IMR-90 (cell line): ENCODE measurements around the gene DYNLT3. TPM values are rescaled to one million over a fixed set of nuclear protein-coding genes. Genes with fewer than 3 reads are reported as not detected.

Experiments used
- ATAC-seq: fragments of 200-7000 bp; cut with Tn5 transposase; 2 replicates; pipeline ENCODE4 v1.9.1; 2020; ENCODE audit warnings: low read depth, mild to moderate bottlenecking, moderate library complexity
- BruUV-seq: library from RNA; stranded (reverse); fragments of 400-500 nt; replicated peaks from 2 replicates; lab custom pipeline; 2021; lab: Mats Ljungman, UMichigan
- CTCF ChIA-PET: fragments of 300-600 bp; formaldehyde crosslinking; extraction: SDS; loops from one replicate; lab custom pipeline; 2021; ENCODE audit warnings: antibody characterized with exemption; lab: Yijun Ruan, JAX
- POLR2A ChIA-PET: fragments of 300-600 bp; sonication (Branson Sonifier 250); formaldehyde crosslinking; loops from one replicate; lab custom pipeline; 2022; ENCODE audit warnings: antibody characterized with exemption; ENCODE audit not compliant: unreplicated experiment; lab: Charles Lee
- DNase-seq: peaks from one replicate; pipeline ENCODE4 v3.0.0; 2013
- H2AFZ ChIP-seq: replicated peaks from 2 replicates; pipeline ENCODE3; 2013; ENCODE audit warnings: low read length, mild to moderate bottlenecking; ENCODE audit not compliant: poor library complexity
- H2AK5ac ChIP-seq: 2 replicates; pipeline ENCODE4 v1.6.1; 2013; ENCODE audit warnings: low read depth, low read length, inconsistent platforms
- H2AK9ac ChIP-seq: replicated peaks from 2 replicates; pipeline ENCODE3; 2013; ENCODE audit warnings: mild to moderate bottlenecking, low read depth, low read length, moderate library complexity; ENCODE audit not compliant: poor library complexity
- H2BK120ac ChIP-seq: 2 replicates; pipeline ENCODE4 v1.6.1; 2013; ENCODE audit warnings: low read depth, low read length, inconsistent platforms
- H2BK15ac ChIP-seq: 3 replicates; pipeline ENCODE4 v1.6.1; 2013; ENCODE audit warnings: low read depth, low read length, inconsistent platforms
- H2BK20ac ChIP-seq: 2 replicates; pipeline ENCODE4 v1.6.1; 2013; ENCODE audit warnings: low read depth, mild to moderate bottlenecking, inconsistent platforms, low read length, moderate library complexity
- H2BK5ac ChIP-seq: 2 replicates; pipeline ENCODE4 v1.6.1; 2013; ENCODE audit warnings: mild to moderate bottlenecking, low read depth, low read length, inconsistent platforms; ENCODE audit not compliant: poor library complexity, severe bottlenecking
- H3K14ac ChIP-seq: replicated peaks from 2 replicates; pipeline ENCODE4 v1.6.1; 2013; ENCODE audit warnings: low read depth, low read length, inconsistent platforms
- H3K18ac ChIP-seq: 2 replicates; pipeline ENCODE4 v1.6.1; 2013; ENCODE audit warnings: low read depth, low read length, control low read depth
- H3K23ac ChIP-seq: 2 replicates; pipeline ENCODE4 v1.6.1; 2013; ENCODE audit warnings: low read depth, low read length, inconsistent platforms
- H3K27ac ChIP-seq: 2 replicates; pipeline ENCODE4 v1.5.1; 2013; ENCODE audit warnings: mild to moderate bottlenecking, control low read depth, low read length; ENCODE audit not compliant: insufficient read depth
- H3K27me3 ChIP-seq: 2 replicates; pipeline ENCODE4 v1.6.1; 2013; ENCODE audit warnings: low read length; ENCODE audit not compliant: control insufficient read depth, insufficient read depth
- H3K36me3 ChIP-seq: 2 replicates; pipeline ENCODE4 v1.6.1; 2013; ENCODE audit warnings: low read length, mixed read lengths; ENCODE audit not compliant: control insufficient read depth, insufficient read depth
- H3K4ac ChIP-seq: 2 replicates; pipeline ENCODE4 v1.6.1; 2013; ENCODE audit warnings: low read depth, low read length, inconsistent platforms
- H3K4me1 ChIP-seq: 2 replicates; pipeline ENCODE4 v1.6.1; 2013; ENCODE audit warnings: low read length, mixed read lengths; ENCODE audit not compliant: control insufficient read depth, insufficient read depth
- H3K4me2 ChIP-seq: 2 replicates; pipeline ENCODE4 v1.6.1; 2013; ENCODE audit warnings: low read depth, mild to moderate bottlenecking, control low read depth, low read length, moderate library complexity
- H3K4me3 ChIP-seq: 2 replicates; pipeline ENCODE4 v1.5.1; 2013; ENCODE audit warnings: low read depth, mild to moderate bottlenecking, control low read depth, low read length, moderate library complexity; ENCODE audit not compliant: insufficient read depth
- H3K56ac ChIP-seq: 2 replicates; pipeline ENCODE4 v1.6.1; 2013; ENCODE audit warnings: low read length, inconsistent platforms; ENCODE audit not compliant: insufficient read depth; ENCODE audit errors: extremely low read depth
- H3K79me1 ChIP-seq, 2 experiments: 2 replicates each; pipeline ENCODE4 v1.6.1; 2013; ENCODE audit warnings: low read length in 2 of 2, inconsistent platforms in 1 of 2, low read depth in 1 of 2
- H3K9ac ChIP-seq: 2 replicates; pipeline ENCODE4 v1.6.1; 2013; ENCODE audit warnings: low read depth, low read length, control low read depth
- H3K9me1 ChIP-seq: 2 replicates; pipeline ENCODE4 v1.6.1; 2013; ENCODE audit warnings: low read length, inconsistent platforms; ENCODE audit not compliant: insufficient read depth
- H3K9me3 ChIP-seq: 2 replicates; pipeline ENCODE4 v1.6.1; 2013; ENCODE audit warnings: low read length; ENCODE audit not compliant: control insufficient read depth, insufficient read depth
- H4K20me1 ChIP-seq: 2 replicates; pipeline ENCODE4 v1.6.1; 2013; ENCODE audit warnings: low read length, inconsistent platforms; ENCODE audit not compliant: insufficient read depth
- H4K5ac ChIP-seq: 2 replicates; pipeline ENCODE4 v1.6.1; 2013; ENCODE audit warnings: mild to moderate bottlenecking, low read depth, low read length, control low read depth
- H4K8ac ChIP-seq, 2 experiments: 2 replicates each; pipeline ENCODE4 v1.6.1; 2013; ENCODE audit warnings: low read depth in 2 of 2, low read length in 2 of 2, control low read depth in 1 of 2, inconsistent platforms in 1 of 2
- H4K91ac ChIP-seq: 2 replicates; pipeline ENCODE4 v1.6.1; 2013; ENCODE audit warnings: low read depth, low read length, inconsistent platforms; ENCODE audit not compliant: insufficient read depth
- BHLHE40 ChIP-seq: fragments of 150-350 bp; IDR thresholded peaks from 2 replicates; pipeline ENCODE4 v1.6.1; 2016; ENCODE audit warnings: mild to moderate bottlenecking, low read depth, low read length
- CEBPB ChIP-seq: IDR thresholded peaks from 2 replicates; pipeline ENCODE4 v1.6.1; 2012; ENCODE audit warnings: low read depth, low read length, improper control_type of control experiment
- CHD1 ChIP-seq: IDR thresholded peaks from 2 replicates; pipeline ENCODE4 v1.6.1; 2012; ENCODE audit warnings: low read depth, low read length, improper control_type of control experiment
- CTCF ChIP-seq: conservative IDR thresholded peaks from 2 replicates; pipeline ENCODE4 v1.5.1; 2012; ENCODE audit warnings: mild to moderate bottlenecking, low read depth, low read length, improper control_type of control experiment
- ELK1 ChIP-seq: fragments of 150-350 bp; IDR thresholded peaks from 2 replicates; pipeline ENCODE4 v1.6.1; 2016; ENCODE audit warnings: low read depth, mild to moderate bottlenecking, low read length, moderate library complexity, borderline replicate concordance
- FOS ChIP-seq: fragments of 150-350 bp; IDR thresholded peaks from 2 replicates; pipeline ENCODE4 v1.6.1; 2016; ENCODE audit warnings: low read depth, low read length
- MAFK ChIP-seq: IDR thresholded peaks from 2 replicates; pipeline ENCODE4 v1.6.1; 2012; ENCODE audit warnings: low read depth, low read length, improper control_type of control experiment
- MAZ ChIP-seq: IDR thresholded peaks from 2 replicates; pipeline ENCODE4 v1.6.1; 2012; ENCODE audit warnings: low read depth, mild to moderate bottlenecking, low read length, improper control_type of control experiment, moderate library complexity, borderline replicate concordance
- MXI1 ChIP-seq: IDR thresholded peaks from 2 replicates; pipeline ENCODE4 v1.6.1; 2012; ENCODE audit warnings: low read depth, mild to moderate bottlenecking, low read length, moderate library complexity, borderline replicate concordance
- NFE2L2 ChIP-seq: fragments of 150-350 bp; IDR thresholded peaks from 2 replicates; pipeline ENCODE4 v1.6.1; 2016; ENCODE audit warnings: low read depth, mild to moderate bottlenecking, low read length
- POLR2A ChIP-seq: IDR thresholded peaks from 2 replicates; pipeline ENCODE4 v1.6.1; 2012; ENCODE audit warnings: mild to moderate bottlenecking, low read depth, low read length
- RAD21 ChIP-seq: IDR thresholded peaks from 2 replicates; pipeline ENCODE4 v1.6.1; 2012; ENCODE audit warnings: low read length, improper control_type of control experiment
- RCOR1 ChIP-seq: IDR thresholded peaks from 2 replicates; pipeline ENCODE4 v1.6.1; 2012; ENCODE audit warnings: mild to moderate bottlenecking, low read length, improper control_type of control experiment; ENCODE audit not compliant: insufficient replicate concordance
- RFX5 ChIP-seq: IDR thresholded peaks from 2 replicates; pipeline ENCODE4 v1.8.0; 2012; ENCODE audit warnings: low read depth, mild to moderate bottlenecking, low read length, moderate library complexity
- SMC3 ChIP-seq: fragments of 150-350 bp; IDR thresholded peaks from 2 replicates; pipeline ENCODE4 v1.6.1; 2016; ENCODE audit warnings: low read depth, mild to moderate bottlenecking, antibody characterized with exemption, low read length, moderate library complexity
- USF2 ChIP-seq: fragments of 150-350 bp; IDR thresholded peaks from 2 replicates; pipeline ENCODE4 v1.6.1; 2017; ENCODE audit warnings: mild to moderate bottlenecking, antibody characterized with exemption, low read length, low read depth
- WGBS, 2 experiments: methylation state at CpG; one replicate each; pipeline versions ENCODE4 v1.1.5 to v1.1.7; 2013; ENCODE audit warnings: missing lambda C conversion rate in 2 of 2; ENCODE audit not compliant: insufficient read length in 1 of 2; ENCODE audit errors: extremely low coverage in 2 of 2; 5-methylcytosine and 5-hydroxymethylcytosine counted together
- dilution Hi-C: fragments of 300-500 bp; cut with HindIII; formaldehyde crosslinking; loops from one replicate; pipeline ENCODE4 v1.14.3; 2018; ENCODE audit warnings: low sequenced_read_pairs; ENCODE audit not compliant: unreplicated experiment
- in situ Hi-C: fragments of 300-500 bp; cut with MboI; formaldehyde crosslinking; loops from 3 replicates; pipeline ENCODE4 v1.14.3; 2019; ENCODE audit warnings: low sequenced_read_pairs, inconsistent platforms, mixed read lengths
- intact Hi-C: fragments of 100-400 bp; cut with micrococcal nuclease; formaldehyde crosslinking; loops from 2 replicates; pipeline ENCODE4 v1.10.0; 2022
- polyA plus RNA-seq, 3 experiments: library from polyadenylated mRNA; depleted of rRNA; stranded (reverse); fragments of >200 nt; gene quantifications; 2 replicates each; pipeline ENCODE4 v1.2.3, GENCODE V29; 2012; ENCODE audit warnings: low replicate concordance in 1 of 3
- total RNA-seq: library from RNA; depleted of rRNA; stranded (reverse); fragments of >200 nt; gene quantifications from 2 replicates; pipeline ENCODE4 v1.2.3, GENCODE V29; 2012

Gene DYNLT3
- total and polyA plus RNA-seq, 2 of the 4 experiments (the other 2 are of a cell fraction): 15.7 to 18.8 TPM

GRCh38 chrX:37887347-37887746, 40.0 kb upstream of the DYNLT3 start:
- Histone ChIP-seq H4K91ac (no peak overlapping the region), H3K79me1 (no peaks in the 10 kb centered on the region), H3K23ac (no peak overlapping the region), H2AK9ac (no peak overlapping the region), H3K4me2 (no peak overlapping the region), H2BK15ac (no peak overlapping the region), H3K18ac (no peak overlapping the region), H3K9ac (no peak overlapping the region), H3K27ac (no peak overlapping the region), H2AFZ (no peak overlapping the region), H4K8ac (no peak overlapping the region), H2BK120ac (no peak overlapping the region), H3K4me3 (no peak overlapping the region), H3K56ac (no peak overlapping the region), H3K14ac (no peak overlapping the region), H2AK5ac (no peak overlapping the region), H4K5ac (no peak overlapping the region), H3K9me3 (no peaks in the 10 kb centered on the region), H3K36me3 (no peaks in the 10 kb centered on the region), H4K20me1 (no peaks in the 10 kb centered on the region), H3K9me1 (no peaks in the 10 kb centered on the region), H3K27me3 (no peaks in the 10 kb centered on the region), H3K4ac (no peak overlapping the region), H2BK5ac (no peak overlapping the region), H2BK20ac (no peak overlapping the region), H3K4me1 (no peaks in the 10 kb centered on the region)
- DNase-seq (no peak), ATAC-seq (no peak)
- 43% methylated on average over 1 of the region's 1 CpG; no CpG with 5 or more reads in 1 of the 2 experiments for WGBS, 2 experiments
- intact Hi-C loops: no loop called here
- ChIA-PET POLR2A (no interaction called here), CTCF (no interaction called here)
- dilution Hi-C loops: no loop called here
- TF ChIP-seq MAFK (no peak), MXI1 (no peak), CHD1 (no peak), RCOR1 (no peak), USF2 (no peak), SMC3 (no peak), MAZ (no peak), ELK1 (no peak), RAD21 (no peak), FOS (no peak), POLR2A (no peak), NFE2L2 (no peak), CEBPB (no peak), BHLHE40 (no peak), CTCF (no peak), RFX5 (no peak)
- no TSS peak for BruUV-seq
- in situ Hi-C loops: no loop called here
